Nephron (organoid): Measurements from ENCODE around the gene SLC6A11.

ENCODE experiments used
- H3K27ac Mint-ChIP-seq, 3 experiments: 2 replicates each; pipeline ENCODE4 v1.8.0; 2020; ENCODE audit warnings: mixed read lengths in 3 of 3, mild to moderate bottlenecking in 2 of 3, moderate library complexity in 1 of 3
- H3K27me3 Mint-ChIP-seq: 2 replicates; pipeline ENCODE4 v1.8.0; 2021; ENCODE audit warnings: low read depth, mild to moderate bottlenecking, moderate library complexity, mixed read lengths
- H3K36me3 Mint-ChIP-seq: 2 replicates; pipeline ENCODE4 v1.8.0; 2020; ENCODE audit warnings: low read depth, mixed read lengths
- H3K4me1 Mint-ChIP-seq: 2 replicates; pipeline ENCODE4 v1.8.0; 2020; ENCODE audit warnings: mixed read lengths
- H3K4me3 Mint-ChIP-seq, 3 experiments: 2 replicates each; pipeline ENCODE4 v1.8.0; 2020; ENCODE audit warnings: mild to moderate bottlenecking in 3 of 3, mixed read lengths in 3 of 3, moderate library complexity in 2 of 3
- H3K9me3 Mint-ChIP-seq: 2 replicates; pipeline ENCODE4 v1.8.0; 2020; ENCODE audit warnings: mixed read lengths
- CTCF ChIP-seq, 3 experiments: fragments of 200-600 bp; sonication (generic); IDR thresholded peaks; one replicate each; pipeline ENCODE4 v1.5.0; 2021; ENCODE audit warnings: antibody characterized with exemption in 3 of 3; ENCODE audit not compliant: unreplicated experiment in 3 of 3

The SLC6A11 gene

GRCh38 chr3:10845001-10845761 is 29.2 kb downstream of the SLC6A11 start:
- no peak for TF ChIP-seq CTCF (IDR thresholded peaks at IDR 0.05; ENCODE audit: unreplicated experiment in 3 of 3)
- no peak overlapping the region for H3K4me3 Mint-ChIP-seq
- H3K4me1 Mint-ChIP-seq, result peaks cover 6% of the 10 kb centered on the region
- no peak overlapping the region for H3K27ac Mint-ChIP-seq
- peaks cover 53% of the 10 kb centered on the region for H3K27me3 Mint-ChIP-seq
- no peaks in the 10 kb centered on the region for H3K9me3 Mint-ChIP-seq
- H3K36me3 Mint-ChIP-seq, result no peaks in the 10 kb centered on the region

GRCh38 chr3:10845839-10846656 is 30.0 kb downstream of the SLC6A11 start:
- Mint-ChIP-seq H3K27me3 (peaks cover 51% of the 10 kb centered on the region), H3K4me1 (peaks cover 6% of the 10 kb centered on the region), H3K4me3 (no peak overlapping the region), H3K9me3 (no peaks in the 10 kb centered on the region), H3K27ac (no peak overlapping the region), H3K36me3 (no peaks in the 10 kb centered on the region)
- no peak for TF ChIP-seq CTCF (IDR thresholded peaks at IDR 0.05; ENCODE audit: unreplicated experiment in 3 of 3)

GRCh38 chr3:10846657-10846975 is 30.6 kb downstream of the SLC6A11 start:
- Mint-ChIP-seq H3K9me3 (no peaks in the 10 kb centered on the region), H3K27ac (no peak overlapping the region), H3K36me3 (no peaks in the 10 kb centered on the region), H3K4me1 (peaks cover 6% of the 10 kb centered on the region), H3K4me3 (no peak overlapping the region), H3K27me3 (peaks cover 50% of the 10 kb centered on the region)
- no peak for TF ChIP-seq CTCF (IDR thresholded peaks at IDR 0.05; ENCODE audit: unreplicated experiment in 3 of 3)

GRCh38 chr3:10848261-10848660 is 32.2 kb downstream of the SLC6A11 start:
- TF ChIP-seq CTCF (IDR thresholded peaks at IDR 0.05; ENCODE audit: unreplicated experiment in 3 of 3), result no peak
- peaks cover 6% of the 10 kb centered on the region for H3K4me1 Mint-ChIP-seq
- no peak overlapping the region for H3K27ac Mint-ChIP-seq
- H3K4me3 Mint-ChIP-seq, result no peak overlapping the region
- no peaks in the 10 kb centered on the region for H3K36me3 Mint-ChIP-seq
- H3K27me3 Mint-ChIP-seq, result peaks cover 38% of the 10 kb centered on the region
- no peaks in the 10 kb centered on the region for H3K9me3 Mint-ChIP-seq

- Mint-ChIP-seq H3K27me3 (peaks cover 26% of the 10 kb centered on the region), H3K27ac (no peak overlapping the region), H3K9me3 (no peaks in the 10 kb centered on the region), H3K4me1 (no peaks in the 10 kb centered on the region), H3K36me3 (no peaks in the 10 kb centered on the region), H3K4me3 (no peak overlapping the region)
- TF ChIP-seq CTCF (IDR thresholded peaks at IDR 0.05; ENCODE audit: unreplicated experiment in 3 of 3), result no peak
Observed at GRCh38 chr3:10852066-10852808, 36.2 kb downstream of the SLC6A11 start.
